Fibroblast of skin of scalp (primary cell): ENCODE results near the gene KRTAP5-10.
"Not testable (repeated sequence)": the region's sequence is repeated elsewhere in the genome, so short reads cannot be mapped to it uniquely, and the experiment has no call there.

Experiments used
- DNase-seq: peaks from one replicate; pipeline ENCODE4 v3.0.0-alpha.2; 2013

Gene KRTAP5-10

DNA sequence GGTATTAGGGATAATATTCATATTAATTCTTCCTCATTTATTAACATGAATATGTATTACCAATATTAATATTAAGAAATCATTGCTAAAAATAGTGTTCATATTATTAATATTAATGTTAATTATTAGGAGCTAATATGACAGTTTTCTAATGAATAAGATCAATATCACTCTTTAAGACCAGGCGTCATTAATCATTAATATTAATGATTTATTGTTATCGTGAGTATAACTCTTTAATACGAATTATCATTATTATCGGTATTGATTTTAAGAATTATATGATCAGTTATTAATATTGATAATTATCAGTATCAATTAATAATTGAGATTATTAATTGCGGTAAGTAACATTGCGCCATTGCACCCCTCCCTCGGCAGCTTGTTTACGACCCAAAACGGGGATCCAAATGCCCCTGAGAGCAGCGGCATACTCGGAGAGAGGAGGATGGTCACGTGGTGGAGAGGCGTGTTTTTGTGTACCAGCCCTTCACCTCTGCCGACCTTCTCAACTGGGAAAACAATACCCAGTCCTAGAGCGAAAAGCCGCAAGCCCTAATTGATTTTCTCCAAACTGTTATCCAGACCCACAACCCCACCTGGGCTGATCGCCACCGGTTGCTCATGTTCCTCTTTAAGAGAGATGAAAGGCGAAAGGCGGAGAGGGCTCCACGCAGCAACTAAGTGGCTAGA is 46.0 kb downstream of the KRTAP5-10 start:
- not testable (repeated sequence) for DNase-seq

DNA sequence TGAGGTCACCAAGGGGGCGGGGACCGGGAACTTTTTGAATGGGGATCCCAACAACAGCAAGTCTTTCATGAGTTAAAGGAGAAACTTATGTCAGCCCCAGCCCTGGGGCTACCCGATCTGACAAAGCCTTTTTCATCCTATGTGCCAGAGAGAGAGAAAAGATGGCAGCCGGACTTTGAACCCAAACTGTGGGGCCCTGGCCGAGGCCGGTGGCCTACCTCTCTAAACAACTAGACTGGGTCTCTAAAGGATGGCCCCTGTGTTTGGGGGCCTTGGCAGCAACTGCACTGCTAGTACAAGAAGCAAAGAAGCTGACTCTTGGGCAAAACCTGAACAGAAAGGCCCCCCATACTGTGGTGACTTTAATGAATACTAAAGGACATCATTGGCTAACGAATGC is 48.6 kb downstream of the KRTAP5-10 start:
- DNase-seq, result not testable (repeated sequence)

- DNase-seq, result not testable (repeated sequence)
These were observed 49.1 kb downstream of the KRTAP5-10 start for GRCh38 chr11:71614366-71614917.

DNA sequence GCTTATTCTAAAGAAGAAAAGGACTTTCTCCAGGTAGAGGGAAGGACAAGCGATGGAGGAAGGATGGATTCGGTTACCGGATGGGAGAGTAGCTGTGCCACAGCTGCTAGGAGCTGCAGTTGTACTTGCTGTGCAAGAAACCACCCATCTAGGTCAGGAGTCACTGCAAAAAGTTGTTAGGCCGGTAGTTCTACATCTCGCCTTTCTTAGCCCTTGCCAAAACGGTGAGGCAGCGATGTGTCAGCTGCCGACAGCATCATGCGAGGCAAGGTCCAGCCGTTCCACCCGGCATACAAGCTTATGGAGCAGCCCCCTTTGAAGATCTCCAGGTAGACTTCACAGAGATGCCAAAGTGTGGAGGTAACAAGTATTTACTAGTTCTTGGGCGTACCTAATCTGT is 49.6 kb downstream of the KRTAP5-10 start:
- DNase-seq, result not testable (repeated sequence)
